ENCODE measurements around the gene ZCRB1.

DNA sequence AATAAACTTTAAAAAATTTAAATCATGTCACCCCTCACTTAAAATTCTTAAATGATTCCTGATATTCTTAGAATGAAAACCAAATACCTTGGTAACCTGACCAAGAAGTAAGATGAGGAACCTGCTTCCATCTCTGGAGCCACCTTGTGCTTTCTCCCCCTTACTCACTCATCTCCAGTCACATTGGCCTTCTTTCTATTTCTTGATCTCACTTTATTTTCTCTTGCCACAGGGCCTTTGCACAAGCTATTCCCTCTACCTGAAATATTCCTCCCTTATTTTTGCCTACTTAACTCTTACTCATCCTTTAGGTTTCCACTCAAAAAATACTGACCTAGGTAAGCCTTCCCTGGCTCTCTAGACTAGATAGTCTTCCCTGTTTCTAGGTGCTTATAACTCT, 5.1 kb downstream of the ZCRB1 start:
- TF ChIP-seq POLR2A (IDR thresholded peaks at IDR 0.05) = no peak
- TF ChIP-seq, protein P1, sequence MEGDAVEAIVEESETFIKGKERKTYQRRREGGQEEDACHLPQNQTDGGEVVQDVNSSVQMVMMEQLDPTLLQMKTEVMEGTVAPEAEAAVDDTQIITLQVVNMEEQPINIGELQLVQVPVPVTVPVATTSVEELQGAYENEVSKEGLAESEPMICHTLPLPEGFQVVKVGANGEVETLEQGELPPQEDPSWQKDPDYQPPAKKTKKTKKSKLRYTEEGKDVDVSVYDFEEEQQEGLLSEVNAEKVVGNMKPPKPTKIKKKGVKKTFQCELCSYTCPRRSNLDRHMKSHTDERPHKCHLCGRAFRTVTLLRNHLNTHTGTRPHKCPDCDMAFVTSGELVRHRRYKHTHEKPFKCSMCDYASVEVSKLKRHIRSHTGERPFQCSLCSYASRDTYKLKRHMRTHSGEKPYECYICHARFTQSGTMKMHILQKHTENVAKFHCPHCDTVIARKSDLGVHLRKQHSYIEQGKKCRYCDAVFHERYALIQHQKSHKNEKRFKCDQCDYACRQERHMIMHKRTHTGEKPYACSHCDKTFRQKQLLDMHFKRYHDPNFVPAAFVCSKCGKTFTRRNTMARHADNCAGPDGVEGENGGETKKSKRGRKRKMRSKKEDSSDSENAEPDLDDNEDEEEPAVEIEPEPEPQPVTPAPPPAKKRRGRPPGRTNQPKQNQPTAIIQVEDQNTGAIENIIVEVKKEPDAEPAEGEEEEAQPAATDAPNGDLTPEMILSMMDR (IDR thresholded peaks at IDR 0.05) = no peak
